HEK293 (cell line): ENCODE results near the gene ZKSCAN4.

ENCODE experiments used
- RBAK ChIP-seq: fragments of 450-650 bp; formaldehyde crosslinking; IDR thresholded peaks from 2 replicates; pipeline ENCODE4 v1.5.1; 2016; ENCODE audit warnings: missing biosample characterization, missing genetic modification characterization
- REST ChIP-seq: fragments of 450-650 bp; formaldehyde crosslinking; IDR thresholded peaks from 2 replicates; pipeline ENCODE4 v1.5.1; 2016; ENCODE audit warnings: missing biosample characterization, missing genetic modification characterization
- ZNF280D ChIP-seq: fragments of 450-650 bp; formaldehyde crosslinking; IDR thresholded peaks from 2 replicates; pipeline ENCODE4 v1.5.1; 2016; ENCODE audit warnings: missing biosample characterization, missing genetic modification characterization
- ZNF510 ChIP-seq: fragments of 450-650 bp; formaldehyde crosslinking; IDR thresholded peaks from 2 replicates; pipeline ENCODE4 v1.5.1; 2018; ENCODE audit warnings: mild to moderate bottlenecking, missing genetic modification characterization, missing biosample characterization; ENCODE audit not compliant: insufficient replicate concordance
- ZNF544 ChIP-seq: fragments of 450-650 bp; formaldehyde crosslinking; IDR thresholded peaks from 2 replicates; pipeline ENCODE4 v1.5.0; 2017; ENCODE audit warnings: missing biosample characterization, missing genetic modification characterization
- ZNF707 ChIP-seq: fragments of 450-650 bp; formaldehyde crosslinking; IDR thresholded peaks from 2 replicates; pipeline ENCODE4 v1.5.1; 2016; ENCODE audit warnings: missing biosample characterization, missing genetic modification characterization
- TF ChIP-seq, protein P1 (sequence below): fragments of 450-650 bp; formaldehyde crosslinking; IDR thresholded peaks from 2 replicates; pipeline ENCODE4 v1.5.1; 2016; ENCODE audit warnings: missing biosample characterization, missing genetic modification characterization
- TF ChIP-seq, protein P2 (sequence below): fragments of 450-650 bp; formaldehyde crosslinking; IDR thresholded peaks from 2 replicates; pipeline ENCODE4 v1.5.1; 2016; ENCODE audit warnings: missing biosample characterization, missing genetic modification characterization

DNA sequence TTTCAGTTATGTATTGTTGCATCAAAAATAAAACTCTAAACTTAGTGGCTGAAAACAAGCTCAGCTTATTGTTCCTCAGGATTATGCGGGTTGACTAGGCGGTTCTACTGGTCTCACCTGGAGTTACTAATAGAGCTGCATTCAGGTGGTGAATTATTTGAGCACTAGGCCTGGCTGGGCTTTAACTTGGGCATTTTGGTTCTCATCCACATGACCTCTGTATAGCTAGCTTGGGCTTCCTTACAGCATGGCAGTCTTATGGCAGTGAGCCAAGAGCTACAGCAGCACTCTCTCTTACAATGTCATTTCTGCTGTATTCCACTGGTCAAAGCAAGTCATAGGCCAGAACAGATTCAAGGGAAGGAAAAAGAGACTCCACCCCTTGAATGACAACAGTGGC lies 30.9 kb upstream of the ZKSCAN4 start:
- TF ChIP-seq ZNF510 (tag by site-specific recombination) (no peak), REST (tag by site-specific recombination) (no peak), ZNF707 (no peak), RBAK (tag by site-specific recombination) (no peak), ZNF544 (tag by site-specific recombination) (no peak), ZNF280D (tag by site-specific recombination) (no peak)
- TF ChIP-seq, protein P1, sequence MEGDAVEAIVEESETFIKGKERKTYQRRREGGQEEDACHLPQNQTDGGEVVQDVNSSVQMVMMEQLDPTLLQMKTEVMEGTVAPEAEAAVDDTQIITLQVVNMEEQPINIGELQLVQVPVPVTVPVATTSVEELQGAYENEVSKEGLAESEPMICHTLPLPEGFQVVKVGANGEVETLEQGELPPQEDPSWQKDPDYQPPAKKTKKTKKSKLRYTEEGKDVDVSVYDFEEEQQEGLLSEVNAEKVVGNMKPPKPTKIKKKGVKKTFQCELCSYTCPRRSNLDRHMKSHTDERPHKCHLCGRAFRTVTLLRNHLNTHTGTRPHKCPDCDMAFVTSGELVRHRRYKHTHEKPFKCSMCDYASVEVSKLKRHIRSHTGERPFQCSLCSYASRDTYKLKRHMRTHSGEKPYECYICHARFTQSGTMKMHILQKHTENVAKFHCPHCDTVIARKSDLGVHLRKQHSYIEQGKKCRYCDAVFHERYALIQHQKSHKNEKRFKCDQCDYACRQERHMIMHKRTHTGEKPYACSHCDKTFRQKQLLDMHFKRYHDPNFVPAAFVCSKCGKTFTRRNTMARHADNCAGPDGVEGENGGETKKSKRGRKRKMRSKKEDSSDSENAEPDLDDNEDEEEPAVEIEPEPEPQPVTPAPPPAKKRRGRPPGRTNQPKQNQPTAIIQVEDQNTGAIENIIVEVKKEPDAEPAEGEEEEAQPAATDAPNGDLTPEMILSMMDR (tag by site-specific recombination) = no peak
- TF ChIP-seq, protein P2, sequence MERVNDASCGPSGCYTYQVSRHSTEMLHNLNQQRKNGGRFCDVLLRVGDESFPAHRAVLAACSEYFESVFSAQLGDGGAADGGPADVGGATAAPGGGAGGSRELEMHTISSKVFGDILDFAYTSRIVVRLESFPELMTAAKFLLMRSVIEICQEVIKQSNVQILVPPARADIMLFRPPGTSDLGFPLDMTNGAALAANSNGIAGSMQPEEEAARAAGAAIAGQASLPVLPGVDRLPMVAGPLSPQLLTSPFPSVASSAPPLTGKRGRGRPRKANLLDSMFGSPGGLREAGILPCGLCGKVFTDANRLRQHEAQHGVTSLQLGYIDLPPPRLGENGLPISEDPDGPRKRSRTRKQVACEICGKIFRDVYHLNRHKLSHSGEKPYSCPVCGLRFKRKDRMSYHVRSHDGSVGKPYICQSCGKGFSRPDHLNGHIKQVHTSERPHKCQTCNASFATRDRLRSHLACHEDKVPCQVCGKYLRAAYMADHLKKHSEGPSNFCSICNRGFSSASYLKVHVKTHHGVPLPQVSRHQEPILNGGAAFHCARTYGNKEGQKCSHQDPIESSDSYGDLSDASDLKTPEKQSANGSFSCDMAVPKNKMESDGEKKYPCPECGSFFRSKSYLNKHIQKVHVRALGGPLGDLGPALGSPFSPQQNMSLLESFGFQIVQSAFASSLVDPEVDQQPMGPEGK (tag by site-specific recombination) = no peak
